Measurements from ENCODE around the gene TMEM272. TPM values are rescaled to one million over a fixed set of nuclear protein-coding genes. Genes with fewer than 3 reads are reported as not detected.

TMEM272 gene, protein sequence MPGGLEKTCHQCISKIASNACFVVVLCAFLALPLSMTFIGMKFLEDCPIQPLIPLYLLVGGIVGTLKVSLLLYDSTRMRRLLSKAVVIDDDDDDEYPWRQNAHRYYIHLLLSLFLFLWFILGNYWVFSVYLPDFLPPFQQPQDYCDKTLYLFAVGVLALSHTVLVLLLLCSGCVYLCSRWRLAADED
- under 1 TPM in 2 of 3 donors, not detected in 1; under 0.01 to 0.16 TPM for total RNA-seq

DNA sequence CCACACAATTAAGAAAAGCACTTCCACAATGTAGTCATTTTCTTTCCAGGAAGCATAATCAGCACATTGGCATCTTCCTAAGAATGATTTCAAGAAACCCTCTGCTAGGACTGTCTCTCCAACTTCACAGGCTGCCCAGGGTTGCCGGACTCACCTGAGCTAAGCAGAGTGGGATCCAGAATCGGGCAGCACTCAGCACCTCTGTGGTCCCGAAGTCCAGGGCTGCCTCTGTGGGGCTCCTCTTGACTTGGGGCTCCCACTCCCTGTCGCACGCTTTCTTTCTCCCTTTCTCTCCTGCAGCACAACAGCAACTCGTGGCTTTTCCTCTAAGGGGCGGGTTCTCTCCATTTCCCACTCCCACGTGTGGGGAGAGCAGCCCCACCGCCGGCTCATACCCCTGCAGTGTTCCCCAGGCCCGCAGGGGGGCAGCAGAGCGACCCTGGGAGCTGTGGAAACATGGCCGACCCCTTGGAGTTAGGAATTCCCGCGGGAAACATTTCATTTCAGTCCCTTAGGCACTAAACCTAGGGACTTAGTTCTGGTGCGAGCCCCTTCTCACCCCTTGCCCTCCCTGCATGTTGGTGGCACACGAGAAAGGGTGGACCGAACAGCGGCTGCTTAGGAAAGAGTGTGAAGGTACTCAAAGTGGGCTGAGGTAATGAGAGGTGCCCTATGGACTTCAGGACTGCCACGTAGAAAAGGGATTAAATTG is at the start of gene TMEM272:
Gene TMEM272, minus strand, starts transcription at position 316 of the 712 bp plus-strand sequence. CDS start 6,647 bp downstream, outside the sequence.
- H3K4me3 ChIP-seq = peak within 1 kb of the TSS in 2 of 3 donors; percentile 31 to 55
- no peak for DNase-seq (ENCODE audit: low spot score in 2 of 2)
- no peaks in the 10 kb centered on the region for H3K36me3 ChIP-seq
- H3K4me1 ChIP-seq = no peaks in the 10 kb centered on the region
- intact Hi-C loops (cut with DNase I; ENCODE audit: low total_unique reads) = no loop called here
- TF ChIP-seq POLR2AphosphoS5 (IDR thresholded peaks at IDR 0.05) (no peak), POLR2A (IDR thresholded peaks at IDR 0.05) (no peak)
- TF ChIP-seq, protein P1, sequence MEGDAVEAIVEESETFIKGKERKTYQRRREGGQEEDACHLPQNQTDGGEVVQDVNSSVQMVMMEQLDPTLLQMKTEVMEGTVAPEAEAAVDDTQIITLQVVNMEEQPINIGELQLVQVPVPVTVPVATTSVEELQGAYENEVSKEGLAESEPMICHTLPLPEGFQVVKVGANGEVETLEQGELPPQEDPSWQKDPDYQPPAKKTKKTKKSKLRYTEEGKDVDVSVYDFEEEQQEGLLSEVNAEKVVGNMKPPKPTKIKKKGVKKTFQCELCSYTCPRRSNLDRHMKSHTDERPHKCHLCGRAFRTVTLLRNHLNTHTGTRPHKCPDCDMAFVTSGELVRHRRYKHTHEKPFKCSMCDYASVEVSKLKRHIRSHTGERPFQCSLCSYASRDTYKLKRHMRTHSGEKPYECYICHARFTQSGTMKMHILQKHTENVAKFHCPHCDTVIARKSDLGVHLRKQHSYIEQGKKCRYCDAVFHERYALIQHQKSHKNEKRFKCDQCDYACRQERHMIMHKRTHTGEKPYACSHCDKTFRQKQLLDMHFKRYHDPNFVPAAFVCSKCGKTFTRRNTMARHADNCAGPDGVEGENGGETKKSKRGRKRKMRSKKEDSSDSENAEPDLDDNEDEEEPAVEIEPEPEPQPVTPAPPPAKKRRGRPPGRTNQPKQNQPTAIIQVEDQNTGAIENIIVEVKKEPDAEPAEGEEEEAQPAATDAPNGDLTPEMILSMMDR (IDR thresholded peaks at IDR 0.05) = peak; percentile 49 to 69 (median 58)
- H3K9me3 ChIP-seq = no peaks in the 10 kb centered on the region
- H3K27me3 ChIP-seq = no peaks in the 10 kb centered on the region
- H3K27ac ChIP-seq = no peak within 1 kb of the TSS

DNA sequence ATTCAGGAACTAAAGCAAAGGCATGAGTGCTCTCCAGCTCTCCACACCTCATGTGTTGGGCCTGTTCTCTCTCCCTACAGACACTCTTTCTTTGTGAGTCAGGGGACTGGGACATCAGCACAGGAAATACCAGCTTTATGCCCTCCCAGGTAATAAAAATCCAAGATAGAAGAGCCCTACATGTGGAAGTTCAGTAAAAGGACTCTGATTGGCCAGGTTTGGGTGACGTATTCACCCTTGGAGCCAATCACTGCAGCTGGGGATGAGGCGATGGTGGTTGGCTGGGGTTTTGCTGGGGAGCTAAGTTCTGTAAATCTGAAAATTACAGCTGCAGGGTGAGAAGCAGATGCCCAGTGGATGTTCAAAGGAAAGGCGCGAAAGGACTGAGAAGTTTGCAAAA is 49.3 kb upstream of the TMEM272 start:
- H3K4me1 ChIP-seq = no peaks in the 10 kb centered on the region
- H3K36me3 ChIP-seq = no peaks in the 10 kb centered on the region
- H3K4me3 ChIP-seq = no peak overlapping the region
- no peaks in the 10 kb centered on the region for H3K9me3 ChIP-seq
- intact Hi-C loops (cut with DNase I; ENCODE audit: low total_unique reads) = no loop called here
- no peak for DNase-seq (ENCODE audit: low spot score in 2 of 2)
- H3K27me3 ChIP-seq = no peaks in the 10 kb centered on the region
- no peak overlapping the region for H3K27ac ChIP-seq
- no peak for TF ChIP-seq POLR2AphosphoS5 (IDR thresholded peaks at IDR 0.05)
- TF ChIP-seq, protein P1 (IDR thresholded peaks at IDR 0.05) = no peak
- TF ChIP-seq POLR2A (IDR thresholded peaks at IDR 0.05) = no peak

DNA sequence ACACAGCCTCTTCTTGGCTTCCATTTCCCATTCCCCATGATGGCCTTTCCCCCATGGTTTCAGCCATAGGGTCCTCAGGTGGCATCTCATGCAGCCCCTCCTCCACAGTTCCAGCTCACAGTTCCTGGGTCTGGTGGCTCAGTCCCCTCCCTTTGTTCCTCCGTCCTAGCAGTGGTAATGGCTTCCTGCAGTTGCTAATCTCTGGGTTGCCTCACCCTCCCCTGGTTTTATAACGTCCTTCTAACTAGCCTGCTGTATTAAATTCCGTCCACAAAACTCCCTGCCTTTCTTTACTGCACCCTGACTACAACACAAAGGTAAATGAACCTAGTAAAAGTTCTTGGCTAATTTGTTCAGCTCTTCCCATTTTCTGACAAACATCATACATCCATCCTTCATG is 47.7 kb upstream of the TMEM272 start:
- TF ChIP-seq POLR2AphosphoS5 (IDR thresholded peaks at IDR 0.05) (no peak), POLR2A (IDR thresholded peaks at IDR 0.05) (no peak)
- TF ChIP-seq, protein P1 (IDR thresholded peaks at IDR 0.05) = no peak
- DNase-seq (ENCODE audit: low spot score in 2 of 2) = no peak

DNA sequence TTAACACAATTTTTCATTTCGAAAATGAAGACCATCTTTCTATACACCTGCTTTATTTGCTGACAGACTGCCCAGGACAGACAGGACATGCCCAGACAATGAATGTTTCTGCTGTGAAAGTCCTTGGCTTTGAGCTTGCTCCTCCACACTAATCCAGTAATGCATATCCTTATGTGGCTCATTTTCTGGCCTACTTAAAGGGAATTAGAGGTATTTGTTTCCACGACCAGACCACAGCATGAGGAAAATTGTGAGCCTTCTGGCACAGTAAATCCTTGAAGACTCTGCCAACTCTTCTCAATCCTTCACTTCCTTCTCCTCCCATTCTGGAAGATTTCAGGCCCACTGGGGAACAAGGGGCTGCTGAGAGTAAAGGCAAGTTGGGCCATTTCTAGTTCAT is 42.5 kb upstream of the TMEM272 start:
- TF ChIP-seq, protein P1 (IDR thresholded peaks at IDR 0.05) = no peak
- TF ChIP-seq POLR2AphosphoS5 (IDR thresholded peaks at IDR 0.05) (no peak), POLR2A (IDR thresholded peaks at IDR 0.05) (no peak)
- no peak for DNase-seq (ENCODE audit: low spot score in 2 of 2)
- intact Hi-C loops (cut with DNase I; ENCODE audit: low total_unique reads) = no loop called here
- Histone ChIP-seq H3K27ac (no peak overlapping the region), H3K9me3 (no peaks in the 10 kb centered on the region), H3K36me3 (no peaks in the 10 kb centered on the region), H3K4me1 (no peaks in the 10 kb centered on the region), H3K27me3 (no peaks in the 10 kb centered on the region), H3K4me3 (no peak overlapping the region)

More for the DNA sequence above, 47.7 kb upstream of the TMEM272 start:
- H3K4me3 ChIP-seq = no peak overlapping the region
- H3K36me3 ChIP-seq = no peaks in the 10 kb centered on the region
- no peaks in the 10 kb centered on the region for H3K27me3 ChIP-seq
- no peaks in the 10 kb centered on the region for H3K9me3 ChIP-seq
- H3K4me1 ChIP-seq = no peaks in the 10 kb centered on the region
- H3K27ac ChIP-seq = no peak overlapping the region
- intact Hi-C loops (cut with DNase I; ENCODE audit: low total_unique reads) = no loop called here

DNA sequence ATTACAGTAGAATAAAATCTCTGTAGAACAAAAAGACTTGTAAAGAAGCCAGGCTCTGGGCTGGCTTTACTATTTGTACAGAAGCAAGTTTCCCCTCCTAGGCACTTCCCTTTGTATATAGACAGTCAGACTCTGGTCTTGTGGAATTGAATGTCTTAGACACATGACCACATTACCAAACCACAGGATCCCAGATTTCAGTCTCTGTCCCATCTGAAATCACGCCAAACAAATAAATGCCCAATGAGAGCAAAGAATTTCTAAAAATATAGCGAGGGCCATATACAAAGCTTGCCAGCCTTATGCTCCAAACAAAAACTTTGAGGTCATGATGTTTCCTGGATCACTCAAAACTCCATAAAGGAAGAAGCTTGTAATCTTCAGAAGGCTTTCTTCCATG is 40.7 kb upstream of the TMEM272 start:
- intact Hi-C loops (cut with DNase I; ENCODE audit: low total_unique reads) = no loop called here
- Histone ChIP-seq H3K27me3 (no peaks in the 10 kb centered on the region), H3K4me3 (no peak overlapping the region), H3K4me1 (no peaks in the 10 kb centered on the region), H3K36me3 (no peaks in the 10 kb centered on the region), H3K27ac (no peak overlapping the region), H3K9me3 (no peaks in the 10 kb centered on the region)
- DNase-seq (ENCODE audit: low spot score in 2 of 2) = no peak
- TF ChIP-seq POLR2A (IDR thresholded peaks at IDR 0.05) = no peak
- no peak for TF ChIP-seq POLR2AphosphoS5 (IDR thresholded peaks at IDR 0.05)
- TF ChIP-seq, protein P1 (IDR thresholded peaks at IDR 0.05) = no peak

Measured in breast epithelium (tissue), 4 donors.